SU-DHL-6 (cell line): ENCODE measurements around the gene AVPR2.

ENCODE experiments used
- H2AFZ ChIP-seq: fragments of 200-600 bp; sonication (generic); 2 replicates; pipeline ENCODE4 v1.6.1; 2014; ENCODE audit warnings: low read depth, mild to moderate bottlenecking, moderate library complexity, mixed read lengths, antibody characterized with exemption, low read length; ENCODE audit not compliant: severe bottlenecking
- H3F3A ChIP-seq: fragments of 200-600 bp; shearing (Covaris generic); 2 replicates; pipeline ENCODE4 v1.6.0; 2016; ENCODE audit warnings: antibody characterized with exemption, mild to moderate bottlenecking; ENCODE audit not compliant: insufficient read depth
- H3K27ac ChIP-seq: fragments of 200-600 bp; sonication (generic); 2 replicates; pipeline ENCODE4 v1.5.1; 2016; ENCODE audit warnings: low read depth, mild to moderate bottlenecking, low read length, moderate library complexity, mixed read lengths
- H3K27me3 ChIP-seq: fragments of 200-600 bp; sonication (generic), shearing (Covaris generic); 2 replicates; pipeline ENCODE4 v1.6.0; 2014; ENCODE audit warnings: mild to moderate bottlenecking, low read length
- H3K36me3 ChIP-seq: fragments of 200-600 bp; sonication (generic); 2 replicates; pipeline ENCODE4 v1.6.1; 2014; ENCODE audit warnings: mild to moderate bottlenecking, low read length, mixed read lengths
- H3K4me2 ChIP-seq: fragments of 300-600, 200-600 bp; shearing (Covaris generic), sonication (generic); 2 replicates; pipeline ENCODE4 v1.6.0; 2014; ENCODE audit warnings: low read length, low read depth, mild to moderate bottlenecking; ENCODE audit not compliant: poor library complexity, severe bottlenecking
- H3K4me3 ChIP-seq: fragments of 200-600 bp; sonication (generic); 2 replicates; pipeline ENCODE4 v1.5.1; 2014; ENCODE audit warnings: antibody characterized with exemption, low read length, mild to moderate bottlenecking, mixed read lengths; ENCODE audit not compliant: insufficient read depth, poor library complexity, severe bottlenecking
- H3K79me2 ChIP-seq: fragments of 200-600 bp; sonication (generic); 2 replicates; pipeline ENCODE4 v1.6.1; 2014; ENCODE audit warnings: mild to moderate bottlenecking, low read length, moderate library complexity; ENCODE audit not compliant: insufficient read depth
- H3K9ac ChIP-seq: fragments of 200-600 bp; sonication (generic); 2 replicates; pipeline ENCODE4 v1.7.0; 2014; ENCODE audit warnings: mild to moderate bottlenecking, low read length
- H3K9me2 ChIP-seq: fragments of 200-600 bp; sonication (generic); replicated peaks from 2 replicates; pipeline ENCODE4 v1.6.1; 2014; ENCODE audit warnings: low read length; ENCODE audit not compliant: insufficient read depth
- H3K9me3 ChIP-seq: fragments of 200-600 bp; sonication (generic); 2 replicates; pipeline ENCODE4 v1.6.1; 2014; ENCODE audit warnings: low read length, mixed read lengths; ENCODE audit not compliant: insufficient read depth
- H4K20me1 ChIP-seq: fragments of 200-600 bp; sonication (generic); 2 replicates; pipeline ENCODE4 v1.6.1; 2014; ENCODE audit warnings: low read depth, mild to moderate bottlenecking, antibody characterized with exemption, low read length, moderate library complexity, mixed read lengths
- CTCF ChIP-seq: fragments of 200-600 bp; sonication (generic); IDR thresholded peaks from one replicate; pipeline ENCODE4 v1.5.1; 2017; ENCODE audit warnings: antibody characterized with exemption, mild to moderate bottlenecking, low read length, moderate library complexity; ENCODE audit not compliant: insufficient read depth, poor library complexity, severe bottlenecking
- EZH2phosphoT487 ChIP-seq: fragments of 200-600 bp; sonication (generic), shearing (Covaris generic); conservative IDR thresholded peaks from 2 replicates; pipeline ENCODE4 v1.6.1; 2018; ENCODE audit warnings: mild to moderate bottlenecking, antibody characterized with exemption, low read length, moderate library complexity, mixed read lengths

AVPR2 gene

GRCh38 chrX:153870288-153870690, 34.2 kb upstream of the AVPR2 start:
- H3K27me3 ChIP-seq = no peaks in the 10 kb centered on the region
- H3F3A ChIP-seq = no peaks in the 10 kb centered on the region
- H3K4me2 ChIP-seq = no peak overlapping the region
- H4K20me1 ChIP-seq = no peaks in the 10 kb centered on the region
- H3K36me3 ChIP-seq = no peaks in the 10 kb centered on the region
- no peak overlapping the region for H3K9ac ChIP-seq
- TF ChIP-seq EZH2phosphoT487 (no peak), CTCF (no peak)
- no peaks in the 10 kb centered on the region for H3K9me2 ChIP-seq
- no peak overlapping the region for H3K27ac ChIP-seq
- H2AFZ ChIP-seq = no peak overlapping the region
- no peak overlapping the region for H3K4me3 ChIP-seq
- H3K9me3 ChIP-seq = no peaks in the 10 kb centered on the region
- H3K79me2 ChIP-seq = no peaks in the 10 kb centered on the region

GRCh38 chrX:153870791-153871360, 33.6 kb upstream of the AVPR2 start:
- Histone ChIP-seq H3K27ac (no peak overlapping the region), H3K27me3 (no peaks in the 10 kb centered on the region), H3K9ac (no peak overlapping the region), H3K9me2 (no peaks in the 10 kb centered on the region), H3K79me2 (no peaks in the 10 kb centered on the region), H3F3A (no peaks in the 10 kb centered on the region), H3K9me3 (no peaks in the 10 kb centered on the region), H3K36me3 (no peaks in the 10 kb centered on the region), H3K4me2 (no peak overlapping the region), H4K20me1 (no peaks in the 10 kb centered on the region), H2AFZ (no peak overlapping the region), H3K4me3 (no peak overlapping the region)
- TF ChIP-seq CTCF = no peak
- no peak for TF ChIP-seq EZH2phosphoT487

GRCh38 chrX:153871451-153871850, 33.0 kb upstream of the AVPR2 start:
- no peaks in the 10 kb centered on the region for H3K36me3 ChIP-seq
- no peaks in the 10 kb centered on the region for H3K9me2 ChIP-seq
- no peak overlapping the region for H3K27ac ChIP-seq
- no peaks in the 10 kb centered on the region for H3K79me2 ChIP-seq
- H2AFZ ChIP-seq = no peak overlapping the region
- no peaks in the 10 kb centered on the region for H4K20me1 ChIP-seq
- H3K9ac ChIP-seq = no peak overlapping the region
- TF ChIP-seq EZH2phosphoT487 (no peak), CTCF (no peak)
- no peak overlapping the region for H3K4me3 ChIP-seq
- H3K27me3 ChIP-seq = no peaks in the 10 kb centered on the region
- H3K9me3 ChIP-seq = no peaks in the 10 kb centered on the region
- no peak overlapping the region for H3K4me2 ChIP-seq
- H3F3A ChIP-seq = no peaks in the 10 kb centered on the region
